Hippocampal formation (tissue), 2 donors: ENCODE data around the gene CCSER2.

Experiments
- DNase-seq, 2 donors: peaks; one replicate each; lab custom pipeline; 2025; lab: John Stamatoyannopoulos, UW

CCSER2 gene

DNA sequence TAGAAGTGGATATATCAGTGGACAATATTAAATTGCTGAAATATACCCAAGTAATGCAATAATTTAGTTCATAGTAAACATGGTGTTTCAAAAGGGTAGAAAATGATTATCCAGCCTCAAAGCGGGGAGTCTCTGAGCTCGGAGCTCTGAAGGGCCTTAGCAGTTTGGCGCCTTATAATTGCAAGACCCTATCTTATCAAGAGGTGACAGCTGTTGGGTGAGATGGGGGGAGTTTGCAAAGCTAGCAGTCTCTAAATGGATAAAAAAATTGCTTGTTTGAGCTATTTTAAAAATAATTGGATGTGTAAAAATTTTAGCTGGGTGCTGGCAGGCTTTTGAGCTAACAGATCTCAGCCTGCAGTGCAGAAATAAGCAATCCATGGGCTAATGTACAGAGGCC is 219.2 kb downstream of the CCSER2 start:
- DNase-seq = no peak

DNA sequence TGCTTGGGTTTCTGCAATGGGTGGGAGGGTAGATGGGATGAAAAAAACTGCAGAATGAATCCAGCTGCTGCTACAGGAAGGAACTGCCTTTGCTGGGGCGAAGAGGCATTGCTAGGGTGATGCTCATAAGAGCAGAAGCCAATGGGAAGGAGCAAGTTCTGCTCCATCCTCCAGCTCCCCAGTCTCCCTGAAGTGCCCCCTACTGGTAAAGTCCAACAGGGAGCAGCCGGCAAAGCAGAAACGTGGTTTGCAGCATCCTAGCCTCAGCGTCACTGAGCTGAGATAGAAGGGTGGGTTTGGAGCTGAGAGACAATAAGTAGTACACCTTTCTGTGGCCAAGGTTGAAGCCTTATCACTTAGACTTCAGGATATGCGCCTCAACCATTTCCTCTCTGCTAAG is 220.5 kb downstream of the CCSER2 start:
- DNase-seq = no peak

DNA sequence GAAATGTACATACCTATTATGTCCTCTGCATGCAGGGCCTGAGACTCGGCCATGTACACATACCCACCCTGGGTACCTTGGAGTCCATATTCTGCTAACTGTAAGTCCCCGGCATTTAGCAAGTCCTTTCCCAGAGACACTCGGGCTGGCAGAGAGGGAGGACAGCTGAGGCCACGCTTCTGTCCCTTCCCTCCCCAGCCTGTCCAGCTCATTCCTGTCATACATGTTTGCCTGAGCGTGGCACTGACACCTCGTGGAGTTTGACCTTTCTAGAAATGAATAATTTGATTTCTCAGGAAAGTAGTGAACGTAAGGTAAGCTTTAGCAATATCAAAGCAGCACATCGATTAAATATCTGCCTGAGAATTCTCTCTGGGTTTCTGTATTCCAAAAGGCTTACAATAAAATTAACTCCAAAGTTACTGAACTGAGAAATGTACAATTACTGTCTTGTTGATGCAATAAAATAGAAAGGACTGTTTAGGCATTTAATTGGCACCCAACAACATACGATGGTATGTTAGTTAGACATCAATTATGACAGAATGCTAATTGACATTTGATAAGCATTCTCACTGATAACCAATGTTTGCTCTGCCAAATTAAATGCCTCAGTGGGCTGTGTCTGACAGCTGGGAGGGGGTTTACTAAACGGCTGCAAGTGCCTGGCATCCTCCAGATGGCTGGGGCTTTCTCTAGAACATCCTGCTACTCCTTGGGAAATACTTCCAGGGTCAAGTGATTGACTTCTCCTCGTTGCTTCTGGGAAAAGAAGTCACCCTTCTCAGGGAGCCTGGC is 221.2 kb downstream of the CCSER2 start:
- DNase-seq = no peak

DNA sequence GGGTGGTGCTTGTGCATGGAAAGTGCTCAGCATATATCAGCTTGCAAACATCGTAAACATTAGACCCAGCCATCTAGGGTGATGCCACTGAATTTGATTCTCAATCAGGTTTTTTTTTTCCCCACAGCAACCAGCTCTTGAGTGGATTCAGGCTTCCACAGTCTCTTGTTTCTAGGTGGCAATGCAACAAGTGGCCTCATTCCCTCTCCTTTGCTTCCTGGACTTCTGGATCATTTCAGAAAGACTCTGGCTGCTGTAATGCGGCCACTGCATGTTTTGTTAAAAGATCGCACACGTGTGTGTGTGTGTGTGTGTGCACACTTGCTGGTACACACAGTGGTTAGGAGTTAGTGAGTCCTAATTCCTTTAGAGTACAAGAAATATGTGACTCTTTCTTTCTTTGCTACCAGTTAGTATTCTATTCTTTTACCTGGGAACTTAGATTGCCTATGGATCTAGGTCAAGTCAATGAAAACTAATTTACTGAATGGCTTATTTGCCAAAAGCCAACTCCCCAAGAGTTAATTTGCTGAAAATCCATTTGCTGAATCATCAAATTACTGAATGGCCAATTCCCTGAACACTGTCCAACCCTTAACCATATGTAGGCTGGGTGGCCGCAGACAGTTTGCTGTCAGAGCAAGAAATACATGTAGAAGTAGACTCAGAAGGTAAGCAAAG is 222.5 kb downstream of the CCSER2 start:
- no peak for DNase-seq

DNA sequence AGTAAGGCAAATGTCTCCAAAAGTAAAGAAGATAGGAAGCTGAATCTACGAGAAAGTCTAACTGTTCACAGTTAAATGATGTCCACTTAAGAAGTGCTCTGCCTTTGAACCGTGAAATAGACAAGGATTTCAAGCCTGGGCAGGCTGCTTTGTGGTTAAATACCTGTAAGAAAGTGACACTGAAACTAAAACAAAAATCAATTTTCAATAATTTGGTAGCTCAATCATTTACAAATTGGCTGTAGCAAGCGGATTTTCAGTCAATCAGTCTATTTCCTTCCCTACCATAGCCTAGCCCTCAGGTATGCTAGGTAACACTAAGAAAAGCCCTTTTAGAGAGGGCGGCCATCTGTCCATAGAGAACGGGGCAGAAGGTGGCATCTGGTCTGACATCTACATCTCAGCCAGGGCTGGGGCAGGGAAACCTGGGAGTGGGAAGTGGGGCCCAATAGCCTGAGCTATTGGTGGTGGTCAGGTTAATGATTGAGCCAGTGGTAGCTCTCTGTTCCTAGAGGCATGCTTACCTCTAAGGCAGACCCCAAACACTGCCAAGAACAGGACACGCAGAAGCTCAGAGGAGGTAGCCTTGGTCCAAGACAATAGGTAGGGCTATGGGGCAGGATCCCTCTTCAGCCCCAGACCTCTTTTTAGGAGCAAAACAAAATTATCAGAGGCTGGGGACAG is 223.2 kb downstream of the CCSER2 start:
- no peak for DNase-seq

DNA sequence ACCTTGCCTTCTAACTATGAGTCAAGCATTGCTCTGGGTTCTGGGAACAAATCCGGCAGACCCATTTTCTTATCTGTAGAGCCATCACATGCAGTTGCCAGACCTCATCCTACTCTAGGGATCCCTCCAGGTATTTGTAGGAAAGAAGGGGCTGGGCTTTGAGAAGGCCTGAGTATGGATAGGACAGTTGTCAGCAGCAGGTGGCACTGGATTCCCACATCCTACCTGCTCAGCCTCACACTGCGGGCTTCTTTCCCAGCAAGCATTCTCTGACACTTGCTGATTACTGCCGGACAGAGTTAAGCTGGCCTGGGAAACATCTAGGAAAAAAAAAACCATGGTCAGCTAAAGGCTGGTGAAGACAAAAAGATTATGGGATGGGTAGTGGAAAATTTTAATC is 224.1 kb downstream of the CCSER2 start:
- DNase-seq = no peak

DNA sequence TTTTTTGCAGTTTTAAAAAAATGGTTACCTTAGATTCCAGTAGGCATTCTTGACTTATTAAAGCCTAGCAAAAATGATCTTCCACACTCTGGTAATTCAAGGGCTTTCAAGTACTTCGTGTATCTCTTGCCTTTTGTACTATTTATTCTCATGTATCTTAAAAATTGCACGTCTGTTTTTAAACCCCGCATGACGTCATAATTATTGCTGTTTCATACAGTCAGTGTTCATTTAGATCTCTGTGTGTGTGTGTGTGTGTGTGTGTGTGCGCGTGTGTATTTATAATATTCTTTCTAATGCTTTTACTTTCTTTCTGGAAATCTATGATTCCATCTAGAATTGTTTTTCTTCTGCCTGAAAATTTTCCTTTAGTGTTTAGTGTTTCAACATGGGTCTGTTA is 234.2 kb downstream of the CCSER2 start:
- no peak for DNase-seq

DNA sequence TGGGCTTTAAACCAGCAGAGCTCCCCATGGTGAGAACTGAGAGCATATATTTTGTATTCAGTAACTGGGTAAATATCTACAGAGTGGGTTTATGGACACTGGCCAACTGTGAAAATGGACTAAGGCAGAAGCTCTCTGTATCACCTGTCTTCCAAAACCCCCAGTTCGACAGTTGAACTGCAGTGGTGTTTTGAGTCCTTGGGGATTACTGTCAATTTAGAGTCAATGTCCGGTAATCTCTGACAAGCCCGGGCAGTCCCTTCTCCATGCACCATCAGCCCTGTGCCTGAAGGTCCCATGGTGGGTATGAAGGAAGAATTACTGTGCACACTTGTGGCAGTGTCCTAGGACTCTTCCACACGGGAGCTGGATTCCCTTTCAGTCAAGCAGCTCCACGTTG is 235.0 kb downstream of the CCSER2 start:
- no peak for DNase-seq

DNA sequence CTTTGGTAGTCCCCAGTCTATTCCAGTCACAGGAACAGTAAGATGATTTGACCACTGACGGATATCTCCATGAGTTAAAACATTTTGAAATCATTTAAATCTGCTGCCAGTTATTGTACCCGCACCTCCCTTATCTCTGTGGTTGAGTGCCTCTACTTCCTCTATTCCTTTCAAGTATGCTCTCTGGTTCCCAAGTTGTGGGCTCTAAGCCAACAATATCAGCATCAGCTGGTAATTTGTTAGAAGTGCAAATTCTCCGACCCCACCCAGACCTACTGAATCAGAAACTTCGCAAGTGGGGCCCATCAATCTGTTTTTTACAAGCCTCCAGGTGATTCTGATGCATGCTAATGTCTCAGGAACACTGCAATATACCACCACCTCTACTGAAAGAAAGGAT is 235.5 kb downstream of the CCSER2 start:
- DNase-seq = no peak

DNA sequence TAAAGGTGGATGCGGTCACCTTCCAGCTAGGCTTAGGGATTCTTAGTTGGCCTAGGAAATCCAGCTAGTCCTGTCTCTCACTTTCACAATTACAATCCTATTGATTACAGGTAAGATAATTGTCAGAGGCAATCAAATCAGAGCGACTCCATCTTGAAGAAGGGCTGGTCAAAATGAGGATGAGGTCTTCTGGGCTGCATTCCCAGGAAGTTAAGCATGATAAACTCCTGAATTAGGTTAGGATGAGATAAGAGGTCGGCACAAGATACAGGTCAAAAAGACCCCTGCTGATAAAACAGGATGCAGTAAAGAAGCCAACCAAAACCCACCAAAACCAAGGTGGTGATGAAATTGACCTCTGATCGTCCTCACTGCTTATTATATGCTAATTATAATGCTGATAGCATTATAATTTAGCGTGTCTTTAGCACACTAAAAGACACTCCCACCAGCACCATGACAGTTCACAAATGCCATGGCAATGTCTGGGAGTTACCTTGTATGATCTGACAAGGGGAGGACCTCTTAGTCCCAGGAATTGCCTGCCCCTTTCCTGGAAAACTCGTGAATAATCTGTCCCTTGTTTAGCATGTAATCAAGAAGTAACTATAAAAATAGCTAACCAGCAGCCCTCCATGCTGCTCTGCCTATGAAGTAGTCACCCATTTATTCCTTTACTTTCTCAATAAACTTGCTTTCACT is 237.6 kb downstream of the CCSER2 start:
- no peak for DNase-seq

DNA sequence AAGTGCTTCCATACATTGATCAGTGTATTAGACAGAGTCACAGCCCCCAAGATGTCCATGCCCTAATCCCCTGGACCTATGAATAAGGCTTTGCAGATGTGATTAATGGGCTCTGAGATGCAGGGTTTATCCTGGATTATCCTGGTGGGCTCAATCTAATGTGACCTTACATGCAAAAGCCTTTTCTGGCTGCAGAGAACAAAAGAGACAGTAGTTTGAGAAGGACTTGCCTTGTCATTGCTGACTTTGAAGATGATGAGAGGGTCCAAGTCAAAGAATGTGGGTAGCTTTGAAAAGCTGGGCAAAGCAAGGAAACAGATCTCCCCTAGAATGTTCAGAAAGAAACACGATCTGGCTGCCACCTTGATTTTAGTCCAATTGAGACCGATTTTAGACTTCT is 238.7 kb downstream of the CCSER2 start:
- no peak for DNase-seq
